Measurements from ENCODE around the gene VPS4A.
"Not testable (repeated sequence)": the region's sequence is repeated elsewhere in the genome, so short reads cannot be mapped to it uniquely, and the experiment has no call there.

VPS4A gene

DNA sequence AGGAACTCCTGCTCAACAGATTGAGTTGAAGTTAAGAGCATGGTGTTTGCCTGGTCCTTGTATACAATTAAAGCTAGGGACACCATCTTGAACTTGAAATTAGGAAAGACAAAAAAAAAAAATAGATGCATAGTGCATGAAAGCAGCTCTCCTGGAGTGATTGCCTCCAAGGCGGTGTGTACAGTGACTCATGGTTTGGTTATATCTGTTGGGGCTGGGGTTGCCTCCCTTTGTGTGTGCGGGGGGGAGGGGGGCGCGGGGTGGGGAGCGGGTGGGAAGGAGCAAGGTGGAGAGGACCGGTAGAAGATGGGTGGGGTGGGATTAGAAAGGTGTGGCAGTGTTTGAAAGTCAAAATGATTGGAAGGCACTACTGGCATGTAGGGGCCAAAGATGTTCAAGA is 37.1 kb downstream of the VPS4A start:
- TF ChIP-seq, protein P1, sequence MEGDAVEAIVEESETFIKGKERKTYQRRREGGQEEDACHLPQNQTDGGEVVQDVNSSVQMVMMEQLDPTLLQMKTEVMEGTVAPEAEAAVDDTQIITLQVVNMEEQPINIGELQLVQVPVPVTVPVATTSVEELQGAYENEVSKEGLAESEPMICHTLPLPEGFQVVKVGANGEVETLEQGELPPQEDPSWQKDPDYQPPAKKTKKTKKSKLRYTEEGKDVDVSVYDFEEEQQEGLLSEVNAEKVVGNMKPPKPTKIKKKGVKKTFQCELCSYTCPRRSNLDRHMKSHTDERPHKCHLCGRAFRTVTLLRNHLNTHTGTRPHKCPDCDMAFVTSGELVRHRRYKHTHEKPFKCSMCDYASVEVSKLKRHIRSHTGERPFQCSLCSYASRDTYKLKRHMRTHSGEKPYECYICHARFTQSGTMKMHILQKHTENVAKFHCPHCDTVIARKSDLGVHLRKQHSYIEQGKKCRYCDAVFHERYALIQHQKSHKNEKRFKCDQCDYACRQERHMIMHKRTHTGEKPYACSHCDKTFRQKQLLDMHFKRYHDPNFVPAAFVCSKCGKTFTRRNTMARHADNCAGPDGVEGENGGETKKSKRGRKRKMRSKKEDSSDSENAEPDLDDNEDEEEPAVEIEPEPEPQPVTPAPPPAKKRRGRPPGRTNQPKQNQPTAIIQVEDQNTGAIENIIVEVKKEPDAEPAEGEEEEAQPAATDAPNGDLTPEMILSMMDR (IDR thresholded peaks at IDR 0.05; ENCODE audit: control insufficient read depth, extremely low read depth, insufficient read depth), result no peak
- H3K4me3 ChIP-seq (ENCODE audit: low read depth, low read length), result no peak overlapping the region
- no peak for DNase-seq (ENCODE audit: low read depth)

DNA sequence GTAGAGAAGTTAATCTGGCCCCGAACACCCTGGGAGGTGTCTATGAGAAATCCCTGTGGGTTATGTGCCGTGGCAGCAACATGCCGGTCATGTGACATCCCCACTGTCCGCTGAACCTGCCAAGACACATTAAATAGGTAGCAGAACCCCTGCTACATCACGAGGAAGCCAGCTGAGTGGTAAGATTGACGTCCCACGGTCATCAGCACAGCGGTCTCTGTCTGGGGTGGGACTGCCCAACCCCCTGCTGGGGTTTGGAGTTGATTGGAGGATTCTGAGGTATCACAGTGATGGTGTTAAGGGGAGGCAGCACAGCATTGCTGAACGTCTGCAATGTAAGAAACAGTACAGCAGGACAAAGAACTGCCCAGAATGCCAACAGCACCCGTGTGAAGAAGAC is 38.4 kb downstream of the VPS4A start:
- no peak overlapping the region for H3K4me3 ChIP-seq (ENCODE audit: low read depth, low read length)
- TF ChIP-seq, protein P1 (IDR thresholded peaks at IDR 0.05; ENCODE audit: control insufficient read depth, extremely low read depth, insufficient read depth), result no peak
- no peak for DNase-seq (ENCODE audit: low read depth)

DNA sequence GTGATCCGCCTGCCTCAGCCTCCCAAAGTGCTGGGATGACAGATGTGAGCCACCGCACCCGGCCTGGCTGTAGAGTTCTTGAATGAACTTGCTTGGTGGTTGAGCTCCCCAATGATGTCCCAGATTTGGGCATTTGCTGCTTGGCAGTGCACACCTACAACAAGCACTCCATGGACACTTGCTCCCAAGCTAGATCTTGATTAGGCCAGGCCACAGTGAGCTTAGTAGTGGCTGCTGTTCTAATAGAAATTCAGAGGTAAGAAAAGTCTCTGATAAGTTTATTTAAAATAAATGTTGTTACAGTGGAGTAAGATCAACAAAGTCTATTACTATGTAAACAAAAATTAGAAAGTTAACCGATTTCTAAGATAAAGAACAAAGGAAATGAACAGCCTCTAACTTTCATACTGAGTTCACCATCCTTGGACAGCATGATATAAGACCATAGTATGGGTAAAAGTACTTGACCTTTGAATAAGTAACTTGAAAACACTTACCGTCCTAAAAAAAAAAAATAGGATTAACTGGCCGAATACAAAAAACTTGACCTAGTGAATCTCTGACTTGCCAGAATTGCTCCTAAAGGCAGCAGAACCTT is 39.5 kb downstream of the VPS4A start:
- TF ChIP-seq, protein P1 (IDR thresholded peaks at IDR 0.05; ENCODE audit: control insufficient read depth, extremely low read depth, insufficient read depth), result no peak
- no peak for DNase-seq (ENCODE audit: low read depth)
- H3K4me3 ChIP-seq (ENCODE audit: low read depth, low read length), result no peak overlapping the region

GRCh38 chr16:69351309-69352027 is 40.3 kb downstream of the VPS4A start, which contains the start of gene TMED6:
TMED6 (minus strand) TSS chr16:69351786; CDS start chr16:69351753, 33 bp downstream.
- no peak within 1 kb of the TSS for H3K4me3 ChIP-seq (ENCODE audit: low read depth, low read length)
- DNase-seq (ENCODE audit: low read depth), result no peak
- TF ChIP-seq, protein P1 (IDR thresholded peaks at IDR 0.05; ENCODE audit: control insufficient read depth, extremely low read depth, insufficient read depth), result no peak

GRCh38 chr16:69360070-69360469 is 48.9 kb downstream of the VPS4A start:
- H3K4me3 ChIP-seq (ENCODE audit: low read depth, low read length); DNase-seq (ENCODE audit: low read depth): not testable (repeated sequence)

DNA sequence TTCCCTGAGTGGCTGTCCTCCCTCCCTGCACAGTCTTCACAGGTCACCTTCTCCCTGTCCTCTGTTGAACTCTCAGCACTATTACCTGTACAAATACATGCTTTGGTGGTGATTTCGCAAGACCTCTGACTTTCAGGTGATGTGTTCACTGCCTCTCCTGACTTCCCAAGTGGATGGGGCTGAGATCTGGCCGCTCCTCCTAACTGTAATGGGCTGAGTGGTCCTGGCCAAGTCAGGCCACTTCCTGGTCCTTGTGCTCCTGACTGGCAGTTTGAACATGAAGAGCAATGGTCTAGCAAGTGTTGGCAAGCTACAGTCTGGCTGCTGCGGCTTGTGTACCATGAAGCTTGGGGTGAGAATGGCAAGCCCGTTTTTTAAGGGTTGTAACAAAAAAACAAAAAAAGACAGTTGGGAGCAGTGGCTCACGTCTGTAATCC is 52.1 kb downstream of the VPS4A start:
- no peak overlapping the region for H3K4me3 ChIP-seq (ENCODE audit: low read depth, low read length)
- TF ChIP-seq, protein P1 (IDR thresholded peaks at IDR 0.05; ENCODE audit: control insufficient read depth, extremely low read depth, insufficient read depth), result no peak
- DNase-seq (ENCODE audit: low read depth), result no peak

DNA sequence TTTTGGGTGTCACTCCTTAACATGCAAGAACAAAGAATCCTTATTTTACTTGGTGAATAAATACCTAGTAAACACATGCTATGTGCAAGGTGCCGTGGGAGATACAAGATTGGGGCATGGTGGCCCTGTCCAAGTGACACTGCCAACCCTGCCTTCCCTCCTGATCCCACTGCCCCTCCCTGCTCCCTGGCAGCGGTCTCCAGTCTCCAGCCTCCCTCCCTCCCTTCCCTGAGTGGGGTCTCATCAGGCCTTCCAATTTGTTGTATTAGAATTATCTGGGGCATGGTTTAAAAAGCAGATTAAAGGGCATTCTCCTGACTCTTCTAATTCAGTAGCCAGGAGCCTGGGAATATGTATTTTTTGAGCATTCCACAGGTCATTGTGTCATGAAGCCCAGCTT is 52.9 kb downstream of the VPS4A start:
- no peak for DNase-seq (ENCODE audit: low read depth)
- TF ChIP-seq, protein P1 (IDR thresholded peaks at IDR 0.05; ENCODE audit: control insufficient read depth, extremely low read depth, insufficient read depth), result no peak
- no peak overlapping the region for H3K4me3 ChIP-seq (ENCODE audit: low read depth, low read length)
